Upper lobe of left lung (tissue), 6 donors: Measurements from ENCODE around the gene DAPK2. TPM values are rescaled to one million over a fixed set of nuclear protein-coding genes. Genes with fewer than 3 reads are reported as not detected.

Source experiments
- ATAC-seq, 2 donors: fragments of 200-7000 bp; cut with Tn5 transposase; one replicate each; pipeline ENCODE4 v1.9.1; 2022; ENCODE audit warnings: mild to moderate bottlenecking in 2 of 2, moderate library complexity in 2 of 2; ENCODE audit not compliant: low FRiP score in 2 of 2
- DNase-seq, 2 donors: peaks; one replicate each; pipeline ENCODE4 v3.0.0-alpha.2; 2019 to 2020
- H3K27ac ChIP-seq, 4 donors: fragments of 200-600 bp; sonication (generic); one replicate each; pipeline ENCODE4 v1.5.1; 2016 to 2019
- H3K27me3 ChIP-seq, 4 donors: fragments of 200-600 bp; sonication (generic); one replicate each; pipeline ENCODE4 v1.5.1; 2017 to 2019
- H3K36me3 ChIP-seq, 4 donors: fragments of 200-600 bp; sonication (generic); one replicate each; pipeline ENCODE4 v1.5.1; 2016 to 2019
- H3K4me1 ChIP-seq, 4 donors: fragments of 200-600 bp; sonication (generic); one replicate each; pipeline ENCODE4 v1.5.1; 2018 to 2019
- H3K4me3 ChIP-seq, 4 donors: fragments of 200-600 bp; sonication (generic); one replicate each; pipeline ENCODE4 v1.5.1; 2017 to 2019; ENCODE audit warnings: mild to moderate bottlenecking in 2 of 4, moderate library complexity in 1 of 4
- H3K9me3 ChIP-seq, 4 donors: fragments of 200-600 bp; sonication (generic); one replicate each; pipeline ENCODE4 v1.5.1; 2018 to 2019
- CTCF ChIP-seq, 6 experiments: fragments of 450-650 bp in 4 of 6; fragments of 200-600 bp in 2 of 6; sonication (generic) in 2 of 6; IDR thresholded peaks; one replicate each; pipeline ENCODE4 v1.5.1; 2016 to 2019; ENCODE audit warnings: antibody characterized with exemption in 6 of 6
- EP300 ChIP-seq, 4 donors: sonication (generic); formaldehyde crosslinking; IDR thresholded peaks; one replicate each; pipeline ENCODE4 v1.5.1; 2017; ENCODE audit warnings: antibody characterized with exemption in 4 of 4, control low read depth in 2 of 4
- POLR2A ChIP-seq, 4 donors: fragments of 450-650 bp; IDR thresholded peaks; one replicate each; pipeline ENCODE4 v1.5.1; 2016 to 2017; ENCODE audit warnings: antibody characterized with exemption in 4 of 4, mild to moderate bottlenecking in 2 of 4
- POLR2AphosphoS5 ChIP-seq, 2 donors: sonication (generic); formaldehyde crosslinking; IDR thresholded peaks; one replicate each; pipeline ENCODE4 v1.5.1; 2017; ENCODE audit warnings: antibody characterized with exemption in 2 of 2
- WGBS, 2 donors: methylation state at CpG; one replicate each; pipeline ENCODE4 v1.1.5; 2017 to 2018; 5-methylcytosine and 5-hydroxymethylcytosine counted together
- small RNA-seq, 4 donors: library from RNA; depleted of rRNA; stranded (forward); fragments of <200 nt; gene quantifications; one replicate each; pipeline ENCODE3, GENCODE V24; 2016
- total RNA-seq, 6 donors: library from RNA; depleted of rRNA in 4 of 6; stranded (reverse); fragments of >200 nt in 4 of 6; gene quantifications; one replicate each; pipeline versions ENCODE4 v1.1.0 to v1.2.1, GENCODE V29; 2016 to 2021
- donor health status: DM: no; HTN: no; CAD: no; lungs with moderate emphysema.
- donor health status: DM: no; HTN: yes; CAD: no; lungs with severe emphysema.

Gene DAPK2
- total RNA-seq, 6 donors from 2014 or later: 58.3 to 270 (median 136) TPM

DNA sequence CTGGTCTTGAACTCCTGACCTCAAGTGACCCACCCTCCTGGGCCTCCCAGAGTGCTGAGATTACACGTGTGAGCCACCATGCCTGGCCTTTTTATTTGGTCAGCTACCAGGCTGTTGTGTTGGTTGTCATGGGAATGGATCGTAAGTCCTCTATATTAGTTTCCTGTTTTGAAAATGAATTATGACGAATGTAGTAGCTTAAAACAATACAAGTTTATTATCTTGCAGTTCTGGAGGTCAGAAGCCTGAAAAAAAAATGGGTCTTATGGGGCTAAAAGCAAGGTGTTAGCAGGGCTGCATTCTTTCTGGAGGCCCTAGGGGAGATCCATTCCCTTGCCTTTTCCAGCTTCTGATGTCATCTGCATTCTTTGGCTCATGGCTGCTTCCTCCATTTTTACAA lies 187.4 kb downstream of the DAPK2 start:
- Histone ChIP-seq H3K4me1 (peaks cover 0 to 5% (median 0%) of the 10 kb centered on the region in 4 donors), H3K36me3 (no peaks in the 10 kb centered on the region), H3K9me3 (no peaks in the 10 kb centered on the region), H3K27me3 (no peaks in the 10 kb centered on the region), H3K4me3 (no peak overlapping the region), H3K27ac (no peak overlapping the region)
- no peak for DNase-seq
- 39 to 63% methylated on average over 3 of the region's 3 CpGs for WGBS, 2 donors
- TF ChIP-seq POLR2AphosphoS5 (IDR thresholded peaks at IDR 0.05) (no peak), EP300 (IDR thresholded peaks at IDR 0.05) (no peak), CTCF (IDR thresholded peaks at IDR 0.05) (no peak), POLR2A (IDR thresholded peaks at IDR 0.05) (no peak)
- ATAC-seq: peak in 1 of 2 donors; percentile 61

DNA sequence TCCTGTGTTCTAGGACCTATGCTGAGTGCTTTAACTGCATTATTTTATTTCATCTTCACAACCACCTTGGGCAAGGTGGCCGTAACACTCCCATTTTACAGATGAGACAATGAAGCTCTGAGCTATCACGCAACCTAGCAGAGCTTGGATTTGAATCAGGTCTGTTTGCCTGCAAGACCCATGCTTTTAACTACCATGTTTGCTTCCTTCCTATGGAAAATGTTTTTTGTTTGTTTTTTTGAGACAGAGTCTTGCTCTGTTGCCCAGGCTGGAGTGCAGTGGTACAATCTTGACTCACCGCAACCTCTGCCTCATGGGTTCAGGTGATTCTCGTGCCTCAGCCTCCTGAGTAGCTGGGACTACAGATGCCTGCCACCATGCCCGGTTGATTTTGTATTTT lies 187.8 kb downstream of the DAPK2 start:
- Histone ChIP-seq H3K36me3 (no peaks in the 10 kb centered on the region), H3K27me3 (no peaks in the 10 kb centered on the region), H3K27ac (no peak overlapping the region), H3K9me3 (no peaks in the 10 kb centered on the region), H3K4me3 (no peak overlapping the region), H3K4me1 (peaks cover 0 to 5% (median 0%) of the 10 kb centered on the region in 4 donors)
- ATAC-seq (no peak), DNase-seq (no peak)
- 96% methylated on average over 5 of the region's 5 CpGs for WGBS, 2 donors
- TF ChIP-seq EP300 (IDR thresholded peaks at IDR 0.05) (no peak), POLR2AphosphoS5 (IDR thresholded peaks at IDR 0.05) (no peak), CTCF (IDR thresholded peaks at IDR 0.05) (no peak), POLR2A (IDR thresholded peaks at IDR 0.05) (no peak)

GRCh38 chr15:63857461-63857856 lies 188.8 kb downstream of the DAPK2 start:
- peaks cover 0 to 5% (median 0%) of the 10 kb centered on the region in 4 donors for H3K4me1 ChIP-seq
- H3K27me3 ChIP-seq: no peaks in the 10 kb centered on the region
- no peak overlapping the region for H3K27ac ChIP-seq
- H3K4me3 ChIP-seq: no peak overlapping the region
- 76 to 91% methylated on average over 2 to 3 of the region's 3 CpGs for WGBS, 2 donors
- no peak for TF ChIP-seq POLR2A (IDR thresholded peaks at IDR 0.05)
- no peak for TF ChIP-seq POLR2AphosphoS5 (IDR thresholded peaks at IDR 0.05)
- TF ChIP-seq CTCF (IDR thresholded peaks at IDR 0.05): no peak
- no peak for TF ChIP-seq EP300 (IDR thresholded peaks at IDR 0.05)
- H3K9me3 ChIP-seq: no peaks in the 10 kb centered on the region
- ATAC-seq: no peak
- no peaks in the 10 kb centered on the region for H3K36me3 ChIP-seq
- DNase-seq: no peak

Small RNA genes within 50 kb of the gene (small RNA-seq; reads per million reads assigned to genes)
- gene AC015914.2: 0 reads per million in 4 donors
- 0 reads per million in 4 donors for gene MIR422A

Other genes starting within 250 kb of the DAPK2 start
- gene HERC1, start 212.5 kb downstream of the DAPK2 start, total RNA-seq: 100 to 1,000 TPM in 3 of 6 donors, 10 to 100 TPM in 3; 83.5 to 193 (median 98.5) TPM
- gene CIAO2A, start 47.4 kb upstream of the DAPK2 start, total RNA-seq: 10 to 100 TPM; 38.8 to 70.3 (median 49.2) TPM
- 100 to 1,000 TPM; 103 to 234 (median 154) TPM for gene SNX1, start 49.5 kb upstream of the DAPK2 start, total RNA-seq
- 10 to 100 TPM in 5 of 6 donors, 1 to 10 TPM in 1; 9.6 to 44.0 (median 24.8) TPM for gene SNX22, start 105.2 kb upstream of the DAPK2 start, total RNA-seq
- 100 to 1,000 TPM in 5 of 6 donors, 10 to 100 TPM in 1; 87.0 to 497 (median 286) TPM for gene PPIB, start 116.5 kb upstream of the DAPK2 start, total RNA-seq